OCI-LY7 (cell line): Measurements from ENCODE around the gene PDIA2. TPM values are rescaled to one million over a fixed set of nuclear protein-coding genes. Genes with fewer than 3 reads are reported as not detected.

Experiments
- BruUV-seq: library from RNA; stranded (reverse); fragments of 400-500 nt; replicated peaks from 2 replicates; lab custom pipeline; 2021; lab: Mats Ljungman, UMichigan
- CTCF ChIA-PET: fragments of 300-600 bp; sonication (Branson Sonifier 250); formaldehyde crosslinking; loops from one replicate; lab custom pipeline; 2022; ENCODE audit warnings: antibody characterized with exemption; ENCODE audit not compliant: unreplicated experiment; lab: Charles Lee
- POLR2A ChIA-PET: fragments of 300-600 bp; sonication (Branson Sonifier 250); formaldehyde crosslinking; loops from one replicate; lab custom pipeline; 2022; ENCODE audit warnings: antibody characterized with exemption; lab: Charles Lee
- DNase-seq: peaks from one replicate; pipeline ENCODE4 v3.0.0-alpha.2; 2015; ENCODE audit warnings: low spot score
- H2AFZ ChIP-seq: fragments of 200-600 bp; sonication (generic), shearing (Covaris generic); 2 replicates; pipeline ENCODE4 v1.6.1; 2014; ENCODE audit warnings: mild to moderate bottlenecking, antibody characterized with exemption, low read length, moderate library complexity
- H3K27ac ChIP-seq: fragments of 200-600 bp; sonication (generic); 2 replicates; pipeline ENCODE4 v1.5.1; 2014; ENCODE audit warnings: mixed run types, low read depth, mild to moderate bottlenecking, moderate library complexity, low read length, inconsistent platforms; ENCODE audit not compliant: poor library complexity, severe bottlenecking
- H3K36me3 ChIP-seq: fragments of 200-600 bp; sonication (generic); 2 replicates; pipeline ENCODE4 v1.6.1; 2014; ENCODE audit warnings: mild to moderate bottlenecking, antibody characterized with exemption, low read length, moderate library complexity, mixed read lengths; ENCODE audit not compliant: insufficient read depth
- H3K4me1 ChIP-seq: fragments of 200-600 bp; sonication (generic); 2 replicates; pipeline ENCODE4 v1.5.1; 2014; ENCODE audit warnings: mild to moderate bottlenecking, low read length; ENCODE audit not compliant: insufficient read depth, poor library complexity, severe bottlenecking
- H3K4me2 ChIP-seq: fragments of 200-600 bp; sonication (generic); 2 replicates; pipeline ENCODE4 v1.6.1; 2014; ENCODE audit warnings: mild to moderate bottlenecking, low read length
- H3K4me3 ChIP-seq: fragments of 200-600 bp; sonication (generic); 2 replicates; pipeline ENCODE4 v1.5.1; 2014; ENCODE audit warnings: mild to moderate bottlenecking, low read depth, low read length; ENCODE audit not compliant: poor library complexity, severe bottlenecking
- H3K79me2 ChIP-seq: fragments of 200-600 bp; sonication (generic); 2 replicates; pipeline ENCODE4 v1.6.1; 2016; ENCODE audit warnings: low read depth, mild to moderate bottlenecking, low read length, moderate library complexity, mixed read lengths; ENCODE audit not compliant: insufficient read depth
- H3K9me2 ChIP-seq: fragments of 200-600 bp; sonication (generic); 2 replicates; pipeline ENCODE4 v1.6.1; 2016; ENCODE audit warnings: mild to moderate bottlenecking, low read length, mixed read lengths; ENCODE audit not compliant: insufficient read depth
- H3K9me3 ChIP-seq: fragments of 200-600 bp; sonication (generic); 2 replicates; pipeline ENCODE4 v1.6.1; 2014; ENCODE audit warnings: mild to moderate bottlenecking, mixed run types, low read length, mixed read lengths
- H4K20me1 ChIP-seq: fragments of 200-600 bp; sonication (generic); 2 replicates; pipeline ENCODE4 v1.6.1; 2014; ENCODE audit warnings: mild to moderate bottlenecking, antibody characterized with exemption, low read length, moderate library complexity, mixed read lengths; ENCODE audit not compliant: insufficient read depth
- EZH2phosphoT487 ChIP-seq: fragments of 200-600 bp; sonication (generic); IDR thresholded peaks from 2 replicates; pipeline ENCODE4 v1.6.1; 2018; ENCODE audit warnings: low read depth, borderline replicate concordance, mild to moderate bottlenecking, mixed run types, antibody characterized with exemption, low read length, moderate library complexity, mixed read lengths
- intact Hi-C: fragments of 100-400 bp; cut with micrococcal nuclease; formaldehyde crosslinking; loops from one replicate; pipeline ENCODE4 v1.10.0; 2022; ENCODE audit not compliant: unreplicated experiment
- total RNA-seq, 2 experiments: library from RNA; depleted of rRNA in 1 of 2; stranded (reverse); fragments of >200 nt in 1 of 2; shearing (Covaris generic) in 1 of 2; gene quantifications; 2 replicates each; pipeline ENCODE4 v1.2.3, GENCODE V29; 2014 to 2022
- TF ChIP-seq, protein P1 (sequence below): fragments of 200-600 bp; sonication (generic); conservative IDR thresholded peaks from 2 replicates; pipeline ENCODE4 v1.5.1; 2014; ENCODE audit warnings: mild to moderate bottlenecking, antibody characterized with exemption, low read length, moderate library complexity, mixed read lengths

Gene PDIA2
- total RNA-seq, 2 experiments from 2014 or later: not detected

DNA sequence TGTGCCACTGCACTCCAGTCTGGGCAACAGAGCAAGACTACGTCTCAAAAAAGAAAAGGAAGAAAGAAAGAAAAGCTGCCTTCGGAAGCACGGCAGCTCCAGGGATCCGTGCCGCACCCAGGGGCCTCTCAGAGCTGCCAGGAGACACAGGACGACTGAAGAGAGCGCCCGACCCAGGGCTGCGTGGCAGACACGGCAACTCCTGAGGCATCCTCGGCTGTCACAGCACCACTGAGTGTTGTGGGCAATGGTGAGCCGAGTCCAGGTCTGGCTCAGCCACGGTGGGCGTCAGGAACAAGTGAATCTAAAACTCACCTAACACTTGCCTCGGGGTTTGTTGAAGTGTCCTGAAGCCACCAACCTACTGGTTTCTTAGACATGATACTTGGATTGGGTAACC, 28.8 kb downstream of the PDIA2 start:
- no peaks in the 10 kb centered on the region for H3K4me1 ChIP-seq
- H3K79me2 ChIP-seq: no peaks in the 10 kb centered on the region
- intact Hi-C loops: no loop called here
- H3K9me3 ChIP-seq: no peaks in the 10 kb centered on the region
- BruUV-seq: no TSS peak
- ChIA-PET POLR2A (no interaction called here), CTCF (no interaction called here)
- no peak overlapping the region for H3K4me3 ChIP-seq
- H3K9me2 ChIP-seq: no peaks in the 10 kb centered on the region
- H3K4me2 ChIP-seq: no peak overlapping the region
- peaks cover 17% of the 10 kb centered on the region; the same call in 1 of the 2 replicates for H3K36me3 ChIP-seq
- TF ChIP-seq, protein P1, sequence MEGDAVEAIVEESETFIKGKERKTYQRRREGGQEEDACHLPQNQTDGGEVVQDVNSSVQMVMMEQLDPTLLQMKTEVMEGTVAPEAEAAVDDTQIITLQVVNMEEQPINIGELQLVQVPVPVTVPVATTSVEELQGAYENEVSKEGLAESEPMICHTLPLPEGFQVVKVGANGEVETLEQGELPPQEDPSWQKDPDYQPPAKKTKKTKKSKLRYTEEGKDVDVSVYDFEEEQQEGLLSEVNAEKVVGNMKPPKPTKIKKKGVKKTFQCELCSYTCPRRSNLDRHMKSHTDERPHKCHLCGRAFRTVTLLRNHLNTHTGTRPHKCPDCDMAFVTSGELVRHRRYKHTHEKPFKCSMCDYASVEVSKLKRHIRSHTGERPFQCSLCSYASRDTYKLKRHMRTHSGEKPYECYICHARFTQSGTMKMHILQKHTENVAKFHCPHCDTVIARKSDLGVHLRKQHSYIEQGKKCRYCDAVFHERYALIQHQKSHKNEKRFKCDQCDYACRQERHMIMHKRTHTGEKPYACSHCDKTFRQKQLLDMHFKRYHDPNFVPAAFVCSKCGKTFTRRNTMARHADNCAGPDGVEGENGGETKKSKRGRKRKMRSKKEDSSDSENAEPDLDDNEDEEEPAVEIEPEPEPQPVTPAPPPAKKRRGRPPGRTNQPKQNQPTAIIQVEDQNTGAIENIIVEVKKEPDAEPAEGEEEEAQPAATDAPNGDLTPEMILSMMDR: no peak
- TF ChIP-seq EZH2phosphoT487: no peak
- DNase-seq: no peak
- H4K20me1 ChIP-seq: no peaks in the 10 kb centered on the region; the same call in 1 of the 2 replicates
- no peak overlapping the region for H2AFZ ChIP-seq
- H3K27ac ChIP-seq: no peak overlapping the region

DNA sequence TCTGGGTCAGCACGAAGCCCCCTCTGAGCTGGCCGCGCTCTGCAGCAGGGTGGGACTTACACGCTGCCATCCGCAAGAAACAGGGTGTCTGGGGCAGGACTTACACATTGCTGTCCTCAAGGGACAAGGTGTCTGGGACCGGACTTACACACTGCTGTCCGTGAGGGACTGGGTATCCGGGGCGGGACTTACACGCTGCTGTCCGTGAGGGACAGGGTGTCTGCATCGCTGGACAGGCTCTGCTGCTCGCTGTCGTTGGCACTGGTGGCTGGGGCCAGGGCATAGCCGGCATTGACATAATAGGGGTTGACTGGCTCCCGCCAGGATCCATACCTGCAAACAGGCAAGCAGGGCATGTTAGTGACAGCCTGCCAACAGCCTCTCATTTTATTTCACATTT, 31.4 kb downstream of the PDIA2 start:
- Histone ChIP-seq H3K27ac (no peak overlapping the region), H3K9me3 (no peaks in the 10 kb centered on the region), H3K79me2 (no peaks in the 10 kb centered on the region), H3K9me2 (no peaks in the 10 kb centered on the region), H3K4me3 (no peak overlapping the region), H3K4me1 (no peaks in the 10 kb centered on the region), H3K4me2 (no peak overlapping the region), H3K36me3 (peaks cover 9% of the 10 kb centered on the region; the same call in 1 of the 2 replicates), H2AFZ (no peak overlapping the region), H4K20me1 (peaks cover 4% of the 10 kb centered on the region; the same call in 1 of the 2 replicates)
- BruUV-seq: no TSS peak
- intact Hi-C loops: no loop called here
- ChIA-PET POLR2A (no interaction called here), CTCF (no interaction called here)
- DNase-seq: no peak
- TF ChIP-seq, protein P1: no peak
- no peak for TF ChIP-seq EZH2phosphoT487

DNA sequence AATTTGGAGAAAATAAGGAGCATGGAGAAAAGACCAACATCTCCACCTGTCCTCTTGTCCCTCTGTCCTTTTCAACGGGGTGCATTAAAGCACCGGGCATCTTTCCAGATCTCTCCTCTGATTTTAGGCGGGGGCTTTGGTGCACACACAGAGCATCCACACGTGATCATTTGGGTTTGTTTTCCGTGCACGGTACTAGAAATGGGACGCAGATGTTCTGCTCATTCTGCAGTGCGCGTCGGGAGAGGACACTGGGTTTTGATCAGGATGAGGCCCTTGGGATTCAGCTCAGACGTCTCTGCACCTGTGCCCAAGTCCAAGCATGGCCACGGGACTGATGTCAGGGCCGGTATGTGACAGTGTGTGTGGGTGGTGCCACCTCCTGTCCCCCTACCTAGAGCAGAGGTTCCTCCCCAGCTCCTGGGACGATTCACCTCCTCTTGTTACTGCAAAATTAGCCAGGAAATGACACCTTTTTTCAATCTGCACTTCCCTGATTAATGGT, 31.9 kb downstream of the PDIA2 start:
- no peak overlapping the region for H3K27ac ChIP-seq
- ChIA-PET POLR2A (interaction anchor here (0.6 kb wide), 1 partner anchor 153 kb away, joined by 5 read pairs; no protein-coding TSS in a partner anchor), CTCF (no interaction called here)
- TF ChIP-seq, protein P1: no peak
- TF ChIP-seq EZH2phosphoT487: no peak
- H3K4me1 ChIP-seq: no peaks in the 10 kb centered on the region
- intact Hi-C loops: no loop called here
- no peak overlapping the region for H2AFZ ChIP-seq
- H3K36me3 ChIP-seq: peaks cover 9% of the 10 kb centered on the region; the same call in 1 of the 2 replicates
- no peak overlapping the region for H3K4me3 ChIP-seq
- no TSS peak for BruUV-seq
- DNase-seq: no peak
- H3K79me2 ChIP-seq: no peaks in the 10 kb centered on the region
- peaks cover 4% of the 10 kb centered on the region; the same call in 1 of the 2 replicates for H4K20me1 ChIP-seq
- no peaks in the 10 kb centered on the region for H3K9me3 ChIP-seq
- no peak overlapping the region for H3K4me2 ChIP-seq
- H3K9me2 ChIP-seq: no peaks in the 10 kb centered on the region
